Measurements from ENCODE around the gene RAP1GDS1.

Gene RAP1GDS1

GRCh38 chr4:98490251-98490650, 229.1 kb downstream of the RAP1GDS1 start:
- Histone ChIP-seq H3K27ac (ENCODE audit: low read length) (no peak overlapping the region), H3K27me3 (ENCODE audit: insufficient read depth, low read length) (no peaks in the 10 kb centered on the region), H3K4me3 (ENCODE audit: low read length) (no peak overlapping the region), H3K4me1 (ENCODE audit: insufficient read depth, low read length) (peaks cover 21% of the 10 kb centered on the region), H3K9me3 (ENCODE audit: insufficient read depth, low read depth, low read length) (no peaks in the 10 kb centered on the region), H3K36me3 (ENCODE audit: insufficient read depth, low read depth, low read length) (no peaks in the 10 kb centered on the region), H3K9ac (ENCODE audit: low read depth, low read length) (no peak overlapping the region)

- Histone ChIP-seq H3K36me3 (ENCODE audit: insufficient read depth, low read depth, low read length) (no peaks in the 10 kb centered on the region), H3K27me3 (ENCODE audit: insufficient read depth, low read length) (no peaks in the 10 kb centered on the region), H3K27ac (ENCODE audit: low read length) (no peak overlapping the region), H3K4me3 (ENCODE audit: low read length) (no peak overlapping the region), H3K9me3 (ENCODE audit: insufficient read depth, low read depth, low read length) (no peaks in the 10 kb centered on the region), H3K4me1 (ENCODE audit: insufficient read depth, low read length) (peaks cover 11% of the 10 kb centered on the region), H3K9ac (ENCODE audit: low read depth, low read length) (no peak overlapping the region)
Measured at GRCh38 chr4:98491899-98492559, 230.8 kb downstream of the RAP1GDS1 start.

GRCh38 chr4:98493296-98493695, 232.1 kb downstream of the RAP1GDS1 start:
- H3K9ac ChIP-seq (ENCODE audit: low read depth, low read length), result no peak overlapping the region
- no peaks in the 10 kb centered on the region for H3K27me3 ChIP-seq (ENCODE audit: insufficient read depth, low read length)
- H3K27ac ChIP-seq (ENCODE audit: low read length), result no peak overlapping the region
- peaks cover 8% of the 10 kb centered on the region for H3K4me1 ChIP-seq (ENCODE audit: insufficient read depth, low read length)
- no peaks in the 10 kb centered on the region for H3K9me3 ChIP-seq (ENCODE audit: insufficient read depth, low read depth, low read length)
- H3K36me3 ChIP-seq (ENCODE audit: insufficient read depth, low read depth, low read length), result no peaks in the 10 kb centered on the region
- H3K4me3 ChIP-seq (ENCODE audit: low read length), result no peak overlapping the region
